Measurements from ENCODE around the gene GALR2.

DNA sequence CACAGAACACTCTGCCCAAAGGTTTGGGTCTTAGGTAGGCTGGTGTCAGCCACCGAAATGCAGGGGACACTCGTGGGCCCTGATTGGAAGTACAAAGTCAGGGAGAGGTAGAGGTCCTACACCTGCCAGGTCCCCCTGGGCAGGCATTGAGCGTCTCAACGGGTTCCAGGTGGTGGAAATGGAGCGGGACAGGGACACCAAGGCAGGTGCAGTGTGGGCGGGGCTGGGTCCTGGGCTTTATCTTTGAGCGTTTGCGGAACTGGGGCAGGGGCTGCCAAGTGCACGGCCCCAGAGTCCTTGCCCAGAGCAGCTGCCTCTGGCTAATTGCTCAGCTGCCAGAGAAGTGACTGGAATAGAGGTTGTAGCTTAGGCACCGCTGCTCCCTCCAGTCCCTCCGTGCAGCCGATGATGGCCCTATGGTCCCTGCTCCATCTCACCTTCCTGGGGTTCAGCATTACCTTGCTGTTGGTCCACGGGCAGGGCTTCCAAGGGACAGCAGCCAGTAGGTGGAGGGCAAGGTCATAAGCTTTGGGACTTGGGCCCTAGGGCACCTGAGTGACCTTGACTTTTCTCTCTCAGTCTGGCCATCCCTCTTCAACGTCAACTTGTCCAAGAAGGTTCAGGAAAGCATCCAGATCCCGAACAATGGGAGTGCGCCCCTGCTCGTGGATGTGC is 4.4 kb downstream of the GALR2 start, which contains the start of gene ZACN:
- TF ChIP-seq GATA2 (IDR thresholded peaks at IDR 0.05; ENCODE audit: low read depth, low read length) (no peak), GATA3 (IDR thresholded peaks at IDR 0.05; ENCODE audit: low read depth, low read length) (no peak)

Data from SH-SY5Y (cell line).